Neural cell (in vitro differentiated cells): ENCODE measurements around the gene GON4L. TPM values are rescaled to one million over a fixed set of nuclear protein-coding genes. Genes with fewer than 3 reads are reported as not detected.

Source experiments
- H2AFZ ChIP-seq: fragments of 200-600, 300-800 bp; sonication (generic), shearing (Covaris generic); 2 replicates; pipeline ENCODE4 v1.6.0; 2014; ENCODE audit warnings: low read depth, mild to moderate bottlenecking, antibody characterized with exemption, low read length, moderate library complexity
- H3F3A ChIP-seq: fragments of 200-600 bp; shearing (Covaris generic); 2 replicates; pipeline ENCODE4 v1.6.1; 2016; ENCODE audit warnings: mild to moderate bottlenecking, moderate library complexity, mixed read lengths, antibody characterized with exemption, low read length; ENCODE audit not compliant: insufficient read depth, poor library complexity, severe bottlenecking
- H3K27ac ChIP-seq: fragments of 200-600, 300-800 bp; sonication (generic), shearing (Covaris generic); 2 replicates; pipeline ENCODE4 v1.5.1; 2014; ENCODE audit warnings: mild to moderate bottlenecking, low read length, moderate library complexity
- H3K27me3 ChIP-seq: fragments of 300-800, 200-600 bp; sonication (generic), shearing (Covaris generic); 2 replicates; pipeline ENCODE4 v1.6.0; 2014; ENCODE audit warnings: mild to moderate bottlenecking, low read depth, low read length, moderate library complexity; ENCODE audit not compliant: insufficient read depth
- H3K36me3 ChIP-seq: fragments of 300-800, 200-600 bp; sonication (generic), shearing (Covaris generic); 2 replicates; pipeline ENCODE4 v1.5.1; 2014; ENCODE audit warnings: mild to moderate bottlenecking, antibody characterized with exemption, low read length, moderate library complexity; ENCODE audit not compliant: insufficient read depth
- H3K4me2 ChIP-seq: fragments of 300-800, 200-600 bp; sonication (generic), shearing (Covaris generic); 2 replicates; pipeline ENCODE4 v1.6.0; 2014; ENCODE audit warnings: mild to moderate bottlenecking, low read length
- H3K4me3 ChIP-seq: fragments of 300-800, 200-600 bp; sonication (generic), shearing (Covaris generic); 2 replicates; pipeline ENCODE4 v1.5.1; 2014; ENCODE audit warnings: mild to moderate bottlenecking, low read length, moderate library complexity
- H3K79me2 ChIP-seq: fragments of 200-600 bp; shearing (Covaris generic); replicated peaks from 2 replicates; pipeline ENCODE4 v1.6.0; 2014; ENCODE audit warnings: mild to moderate bottlenecking, low read length, moderate library complexity; ENCODE audit not compliant: insufficient read depth
- H3K9ac ChIP-seq: fragments of 300-800, 200-600 bp; sonication (generic), shearing (Covaris generic); 2 replicates; pipeline ENCODE4 v1.6.1; 2016; ENCODE audit warnings: mild to moderate bottlenecking, low read length, mixed read lengths
- H3K9me2 ChIP-seq: fragments of 200-600 bp; shearing (Covaris generic); 2 replicates; pipeline ENCODE4 v1.6.1; 2016; ENCODE audit warnings: mild to moderate bottlenecking, low read length, mixed read lengths; ENCODE audit not compliant: insufficient read depth
- H3K9me3 ChIP-seq: fragments of 200-600, 300-800 bp; sonication (generic), shearing (Covaris generic); 2 replicates; pipeline ENCODE4 v1.6.1; 2016; ENCODE audit warnings: mild to moderate bottlenecking, mixed run types, low read length, moderate library complexity, mixed read lengths
- H4K20me1 ChIP-seq: fragments of 200-600 bp; shearing (Covaris generic); 2 replicates; pipeline ENCODE4 v1.6.1; 2016; ENCODE audit warnings: mild to moderate bottlenecking, mixed run types; ENCODE audit not compliant: insufficient read depth
- EP300 ChIP-seq: fragments of 450-650 bp; conservative IDR thresholded peaks from 2 replicates; pipeline ENCODE4 v1.6.1; 2014; ENCODE audit warnings: antibody characterized with exemption, mild to moderate bottlenecking, moderate library complexity; ENCODE audit not compliant: poor library complexity, severe bottlenecking
- EZH2 ChIP-seq: fragments of 200-600, 300-800 bp; shearing (Covaris generic), sonication (generic); IDR thresholded peaks from 2 replicates; pipeline ENCODE4 v1.6.1; 2014; ENCODE audit warnings: antibody characterized with exemption, low read length, borderline replicate concordance, mild to moderate bottlenecking; ENCODE audit not compliant: insufficient read depth, poor library complexity, severe bottlenecking
- MXI1 ChIP-seq: fragments of 450-650 bp; conservative IDR thresholded peaks from 2 replicates; pipeline ENCODE4 v1.6.1; 2014; ENCODE audit warnings: antibody characterized with exemption, mild to moderate bottlenecking; ENCODE audit not compliant: poor library complexity, severe bottlenecking
- POLR2AphosphoS5 ChIP-seq: IDR thresholded peaks from 2 replicates; pipeline ENCODE4 v1.6.1; 2012
- RAD21 ChIP-seq: fragments of 450-650 bp; conservative IDR thresholded peaks from 2 replicates; pipeline ENCODE4 v1.6.1; 2014; ENCODE audit warnings: antibody characterized with exemption, mild to moderate bottlenecking, moderate library complexity
- SMC3 ChIP-seq: fragments of 450-650 bp; conservative IDR thresholded peaks from 2 replicates; pipeline ENCODE4 v1.6.1; 2014; ENCODE audit warnings: antibody characterized with exemption, mild to moderate bottlenecking, moderate library complexity; ENCODE audit not compliant: poor library complexity
- TAF1 ChIP-seq: IDR thresholded peaks from 2 replicates; pipeline ENCODE4 v1.6.1; 2012; ENCODE audit warnings: low read depth
- polyA plus RNA-seq: library from polyadenylated mRNA; depleted of rRNA; stranded (reverse); fragments of >200 nt; gene quantifications from 2 replicates; pipeline ENCODE4 v1.2.3, GENCODE V29; 2014
- TF ChIP-seq, protein P1 (sequence below): fragments of 450-650 bp; IDR thresholded peaks from 2 replicates; pipeline ENCODE4 v1.5.1; 2014; ENCODE audit warnings: antibody characterized with exemption, mild to moderate bottlenecking, moderate library complexity; ENCODE audit not compliant: poor library complexity, severe bottlenecking
- TF ChIP-seq, protein P2 (sequence below): IDR thresholded peaks from 2 replicates; pipeline ENCODE4 v1.6.1; 2012; ENCODE audit warnings: borderline replicate concordance

Gene GON4L
- polyA plus RNA-seq, 1 donor from 2014 or later = 30.2 TPM

DNA sequence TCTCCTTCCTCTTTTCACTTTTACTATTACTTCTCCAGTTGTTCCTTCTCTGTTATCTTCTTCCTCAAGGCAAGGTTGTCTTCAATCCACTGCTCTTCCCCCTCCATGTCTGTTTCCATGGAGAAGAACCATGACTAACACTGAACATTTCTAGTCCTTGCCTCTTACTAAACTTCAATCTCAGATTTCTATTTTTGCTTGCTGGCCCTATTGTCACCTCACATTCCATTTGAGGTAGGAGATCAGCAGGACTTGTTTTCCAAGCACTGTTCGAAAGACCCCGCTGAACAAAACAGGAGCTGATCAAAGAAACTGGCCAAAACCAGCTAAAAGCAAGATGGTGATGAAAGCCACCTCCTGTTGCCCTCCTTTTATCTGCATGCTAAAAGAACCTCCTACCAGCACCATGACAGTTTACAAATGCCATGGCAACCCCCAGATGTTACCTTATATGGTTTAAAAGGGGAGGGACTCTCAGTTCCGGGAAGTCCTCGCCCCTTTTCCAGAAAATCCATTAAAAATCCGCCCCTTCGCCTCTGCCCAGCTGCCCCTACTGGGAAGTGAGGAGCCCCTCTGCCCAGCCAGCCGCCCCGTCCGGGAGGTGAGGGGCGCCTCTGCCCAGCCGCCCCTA, 22.6 kb downstream of the GON4L start:
- TF ChIP-seq TAF1 = no peak
- TF ChIP-seq RAD21 = no peak
- TF ChIP-seq EP300 = no peak
- TF ChIP-seq, protein P1, sequence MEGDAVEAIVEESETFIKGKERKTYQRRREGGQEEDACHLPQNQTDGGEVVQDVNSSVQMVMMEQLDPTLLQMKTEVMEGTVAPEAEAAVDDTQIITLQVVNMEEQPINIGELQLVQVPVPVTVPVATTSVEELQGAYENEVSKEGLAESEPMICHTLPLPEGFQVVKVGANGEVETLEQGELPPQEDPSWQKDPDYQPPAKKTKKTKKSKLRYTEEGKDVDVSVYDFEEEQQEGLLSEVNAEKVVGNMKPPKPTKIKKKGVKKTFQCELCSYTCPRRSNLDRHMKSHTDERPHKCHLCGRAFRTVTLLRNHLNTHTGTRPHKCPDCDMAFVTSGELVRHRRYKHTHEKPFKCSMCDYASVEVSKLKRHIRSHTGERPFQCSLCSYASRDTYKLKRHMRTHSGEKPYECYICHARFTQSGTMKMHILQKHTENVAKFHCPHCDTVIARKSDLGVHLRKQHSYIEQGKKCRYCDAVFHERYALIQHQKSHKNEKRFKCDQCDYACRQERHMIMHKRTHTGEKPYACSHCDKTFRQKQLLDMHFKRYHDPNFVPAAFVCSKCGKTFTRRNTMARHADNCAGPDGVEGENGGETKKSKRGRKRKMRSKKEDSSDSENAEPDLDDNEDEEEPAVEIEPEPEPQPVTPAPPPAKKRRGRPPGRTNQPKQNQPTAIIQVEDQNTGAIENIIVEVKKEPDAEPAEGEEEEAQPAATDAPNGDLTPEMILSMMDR = no peak
- TF ChIP-seq, protein P2, sequence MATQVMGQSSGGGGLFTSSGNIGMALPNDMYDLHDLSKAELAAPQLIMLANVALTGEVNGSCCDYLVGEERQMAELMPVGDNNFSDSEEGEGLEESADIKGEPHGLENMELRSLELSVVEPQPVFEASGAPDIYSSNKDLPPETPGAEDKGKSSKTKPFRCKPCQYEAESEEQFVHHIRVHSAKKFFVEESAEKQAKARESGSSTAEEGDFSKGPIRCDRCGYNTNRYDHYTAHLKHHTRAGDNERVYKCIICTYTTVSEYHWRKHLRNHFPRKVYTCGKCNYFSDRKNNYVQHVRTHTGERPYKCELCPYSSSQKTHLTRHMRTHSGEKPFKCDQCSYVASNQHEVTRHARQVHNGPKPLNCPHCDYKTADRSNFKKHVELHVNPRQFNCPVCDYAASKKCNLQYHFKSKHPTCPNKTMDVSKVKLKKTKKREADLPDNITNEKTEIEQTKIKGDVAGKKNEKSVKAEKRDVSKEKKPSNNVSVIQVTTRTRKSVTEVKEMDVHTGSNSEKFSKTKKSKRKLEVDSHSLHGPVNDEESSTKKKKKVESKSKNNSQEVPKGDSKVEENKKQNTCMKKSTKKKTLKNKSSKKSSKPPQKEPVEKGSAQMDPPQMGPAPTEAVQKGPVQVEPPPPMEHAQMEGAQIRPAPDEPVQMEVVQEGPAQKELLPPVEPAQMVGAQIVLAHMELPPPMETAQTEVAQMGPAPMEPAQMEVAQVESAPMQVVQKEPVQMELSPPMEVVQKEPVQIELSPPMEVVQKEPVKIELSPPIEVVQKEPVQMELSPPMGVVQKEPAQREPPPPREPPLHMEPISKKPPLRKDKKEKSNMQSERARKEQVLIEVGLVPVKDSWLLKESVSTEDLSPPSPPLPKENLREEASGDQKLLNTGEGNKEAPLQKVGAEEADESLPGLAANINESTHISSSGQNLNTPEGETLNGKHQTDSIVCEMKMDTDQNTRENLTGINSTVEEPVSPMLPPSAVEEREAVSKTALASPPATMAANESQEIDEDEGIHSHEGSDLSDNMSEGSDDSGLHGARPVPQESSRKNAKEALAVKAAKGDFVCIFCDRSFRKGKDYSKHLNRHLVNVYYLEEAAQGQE = no peak
- TF ChIP-seq MXI1 = no peak
- TF ChIP-seq EZH2 = no peak
- no peak for TF ChIP-seq POLR2AphosphoS5
- TF ChIP-seq SMC3 = no peak
- Histone ChIP-seq H4K20me1 (no peaks in the 10 kb centered on the region), H3K36me3 (no peaks in the 10 kb centered on the region), H3K9me3 (no peaks in the 10 kb centered on the region), H3K27ac (no peak overlapping the region), H3K9me2 (no peaks in the 10 kb centered on the region), H3K27me3 (no peaks in the 10 kb centered on the region), H3F3A (no peaks in the 10 kb centered on the region), H3K79me2 (no peaks in the 10 kb centered on the region), H2AFZ (no peak overlapping the region), H3K4me2 (no peak overlapping the region), H3K4me3 (no peak overlapping the region), H3K9ac (no peak overlapping the region)

- no peaks in the 10 kb centered on the region for H4K20me1 ChIP-seq
- H3K9me3 ChIP-seq = no peaks in the 10 kb centered on the region
- H3K79me2 ChIP-seq = no peaks in the 10 kb centered on the region
- no peak overlapping the region for H3K9ac ChIP-seq
- no peak for TF ChIP-seq EP300
- no peak for TF ChIP-seq EZH2
- TF ChIP-seq SMC3 = no peak
- no peak for TF ChIP-seq MXI1
- no peak for TF ChIP-seq POLR2AphosphoS5
- H3K4me3 ChIP-seq = no peak overlapping the region
- no peaks in the 10 kb centered on the region for H3K9me2 ChIP-seq
- no peak overlapping the region for H2AFZ ChIP-seq
- no peak overlapping the region for H3K27ac ChIP-seq
- no peaks in the 10 kb centered on the region for H3K27me3 ChIP-seq
- H3F3A ChIP-seq = no peaks in the 10 kb centered on the region
- H3K36me3 ChIP-seq = no peaks in the 10 kb centered on the region
- no peak overlapping the region for H3K4me2 ChIP-seq
Observed at GRCh38 chr1:155833665-155834295, 23.2 kb downstream of the GON4L start.
